ENCODE results near the gene SH3TC2. TPM values are rescaled to one million over a fixed set of nuclear protein-coding genes. Genes with fewer than 3 reads are reported as not detected.

SH3TC2 gene
- 1.5 and 1.9 TPM in 2 replicates for polyA plus RNA-seq (2011; rRNA removed)
- 2.1 and 2.3 TPM in 2 replicates for polyA minus RNA-seq (2011; rRNA and poly(A)+ RNA removed)

DNA sequence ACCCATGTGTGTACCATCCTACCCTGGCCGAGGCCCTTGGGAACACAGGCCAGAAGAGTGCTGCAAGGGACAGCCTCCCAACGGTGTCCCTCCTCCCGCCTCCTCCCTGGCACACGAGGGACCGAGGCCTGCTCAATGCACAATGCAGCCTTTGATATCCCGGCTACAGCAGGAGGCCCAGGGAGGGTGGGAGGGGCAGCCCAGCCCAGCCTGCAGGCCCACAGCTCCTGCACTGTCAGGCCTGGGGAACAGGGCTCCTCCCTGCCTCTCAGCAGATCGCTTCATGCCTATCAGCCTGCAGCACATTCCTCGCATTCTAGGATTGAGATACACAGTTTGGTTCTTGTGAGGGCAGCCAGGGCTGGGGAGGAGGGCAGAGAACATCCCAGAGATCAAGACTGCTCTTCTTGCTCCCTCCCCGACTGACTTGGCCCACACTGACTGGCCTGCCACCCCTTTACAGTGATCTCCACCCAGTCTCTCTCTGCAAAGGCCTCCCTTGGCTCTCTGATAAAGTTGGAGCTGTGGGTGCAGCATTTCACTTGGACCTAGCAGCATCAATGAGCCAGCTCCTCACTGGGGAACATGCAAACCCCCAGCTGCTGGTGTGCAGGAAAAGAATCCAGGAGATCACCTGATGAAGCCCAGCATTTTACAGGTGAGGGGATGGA, at the start of gene SH3TC2:
SH3TC2 (minus strand) TSS at position 46 of the 671 bp plus-strand sequence; CDS start at position 6, 40 bp downstream.
- Histone ChIP-seq H3K36me3 (ENCODE audit: control insufficient read depth, insufficient read depth, low read length) (no peaks in the 10 kb centered on the region), H3K27me3 (ENCODE audit: control insufficient read depth, insufficient read depth, low read length) (no peaks in the 10 kb centered on the region), H3K4me3 (ENCODE audit: low read depth, low read length) (no peak within 1 kb of the TSS)
- TF ChIP-seq, protein P1, sequence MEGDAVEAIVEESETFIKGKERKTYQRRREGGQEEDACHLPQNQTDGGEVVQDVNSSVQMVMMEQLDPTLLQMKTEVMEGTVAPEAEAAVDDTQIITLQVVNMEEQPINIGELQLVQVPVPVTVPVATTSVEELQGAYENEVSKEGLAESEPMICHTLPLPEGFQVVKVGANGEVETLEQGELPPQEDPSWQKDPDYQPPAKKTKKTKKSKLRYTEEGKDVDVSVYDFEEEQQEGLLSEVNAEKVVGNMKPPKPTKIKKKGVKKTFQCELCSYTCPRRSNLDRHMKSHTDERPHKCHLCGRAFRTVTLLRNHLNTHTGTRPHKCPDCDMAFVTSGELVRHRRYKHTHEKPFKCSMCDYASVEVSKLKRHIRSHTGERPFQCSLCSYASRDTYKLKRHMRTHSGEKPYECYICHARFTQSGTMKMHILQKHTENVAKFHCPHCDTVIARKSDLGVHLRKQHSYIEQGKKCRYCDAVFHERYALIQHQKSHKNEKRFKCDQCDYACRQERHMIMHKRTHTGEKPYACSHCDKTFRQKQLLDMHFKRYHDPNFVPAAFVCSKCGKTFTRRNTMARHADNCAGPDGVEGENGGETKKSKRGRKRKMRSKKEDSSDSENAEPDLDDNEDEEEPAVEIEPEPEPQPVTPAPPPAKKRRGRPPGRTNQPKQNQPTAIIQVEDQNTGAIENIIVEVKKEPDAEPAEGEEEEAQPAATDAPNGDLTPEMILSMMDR (IDR thresholded peaks at IDR 0.05; ENCODE audit: insufficient read depth, low read depth, low read length): no peak
- CTCF ChIA-PET: no interaction called here
- POLR2A ChIA-PET: no interaction called here
- no peak for DNase-seq (ENCODE audit: low read depth)

DNA sequence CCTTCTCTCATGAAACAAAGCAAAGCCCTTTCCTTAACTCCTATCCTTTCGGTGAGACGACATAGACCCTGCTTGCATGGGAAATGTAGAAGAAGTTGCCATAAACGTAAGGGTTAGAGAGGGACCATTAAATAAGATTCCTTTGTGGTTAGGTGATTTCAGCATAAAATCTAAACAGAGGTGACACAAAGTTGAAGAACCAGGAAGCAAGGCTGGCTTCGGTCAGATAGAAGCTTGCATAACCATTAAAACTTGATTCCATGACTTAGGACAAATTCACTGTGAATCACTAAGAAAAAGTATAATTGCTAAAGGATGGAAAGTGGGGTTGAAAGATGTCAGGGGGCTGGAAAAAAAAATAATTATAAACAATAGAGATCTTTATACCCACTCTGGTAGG, 47.5 kb upstream of the SH3TC2 start:
- no peak overlapping the region for H3K4me3 ChIP-seq (ENCODE audit: low read depth, low read length)
- ChIA-PET POLR2A (no interaction called here), CTCF (interaction anchor here (1.0 to 9.2 kb wide), 7 partner anchors 25 to 373 kb away, joined by 3 to 269 read pairs (median 4); no protein-coding TSS in a partner anchor)
- no peak for DNase-seq (ENCODE audit: low read depth)
- no peaks in the 10 kb centered on the region for H3K36me3 ChIP-seq (ENCODE audit: control insufficient read depth, insufficient read depth, low read length)
- no peaks in the 10 kb centered on the region for H3K27me3 ChIP-seq (ENCODE audit: control insufficient read depth, insufficient read depth, low read length)
- TF ChIP-seq, protein P1 (IDR thresholded peaks at IDR 0.05; ENCODE audit: insufficient read depth, low read depth, low read length): no peak

DNA sequence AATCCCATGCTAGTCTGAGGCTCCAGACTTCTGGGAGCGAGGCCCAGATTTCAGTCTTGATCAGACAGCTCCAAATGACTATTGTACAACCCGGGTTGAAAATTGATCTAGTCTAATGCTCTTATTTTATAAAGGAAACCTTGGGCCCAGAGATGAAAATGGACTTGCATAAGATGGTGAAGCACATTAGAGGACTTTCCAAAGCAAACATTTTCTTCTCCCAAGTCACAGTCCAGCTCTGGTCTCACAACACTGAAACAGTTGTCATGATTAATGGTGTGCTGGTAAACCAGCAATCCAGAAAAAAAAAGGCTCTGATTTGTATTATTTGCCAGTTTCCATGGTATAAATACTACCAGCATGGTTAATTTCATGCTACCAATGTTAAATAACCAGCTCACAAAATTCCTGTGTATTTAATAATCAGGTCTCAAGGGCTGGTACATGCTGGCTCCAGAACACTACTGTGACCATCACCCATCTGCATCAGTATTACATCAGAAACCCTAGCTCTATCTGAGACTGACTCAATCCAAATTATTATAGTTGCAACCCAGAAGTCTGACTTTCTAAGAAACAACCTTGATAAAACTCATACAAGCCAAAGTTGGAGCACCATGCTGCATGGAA, 45.9 kb upstream of the SH3TC2 start:
- CTCF ChIA-PET: interaction anchor here (0.6 to 9.2 kb wide), 7 partner anchors 16 to 1136 kb away, joined by 3 to 269 read pairs (median 5); no protein-coding TSS in a partner anchor
- TF ChIP-seq, protein P1 (IDR thresholded peaks at IDR 0.05; ENCODE audit: insufficient read depth, low read depth, low read length): no peak
- DNase-seq (ENCODE audit: low read depth): no peak
- Histone ChIP-seq H3K36me3 (ENCODE audit: control insufficient read depth, insufficient read depth, low read length) (no peaks in the 10 kb centered on the region), H3K4me3 (ENCODE audit: low read depth, low read length) (no peak overlapping the region), H3K27me3 (ENCODE audit: control insufficient read depth, insufficient read depth, low read length) (no peaks in the 10 kb centered on the region)
- POLR2A ChIA-PET: no interaction called here

DNA sequence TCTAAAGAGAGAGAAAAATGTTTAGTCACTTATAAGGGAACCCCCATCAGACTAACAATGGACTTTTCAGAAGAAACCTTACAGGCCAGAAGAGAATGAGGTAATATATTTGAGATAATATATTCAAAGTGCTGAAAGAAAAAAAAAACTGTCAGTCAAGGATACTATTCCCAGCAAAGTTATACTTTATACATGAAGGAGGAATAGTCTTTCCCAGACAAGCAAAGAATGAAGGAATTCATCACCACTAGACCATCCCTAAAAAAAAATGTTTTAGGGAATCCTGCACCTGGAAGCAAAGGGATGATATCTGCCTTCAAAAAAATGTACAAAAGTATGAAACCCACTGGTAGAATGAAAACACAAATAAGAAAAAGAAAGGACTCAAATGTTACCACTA, 37.5 kb upstream of the SH3TC2 start:
- no peak for DNase-seq (ENCODE audit: low read depth)
- Histone ChIP-seq H3K36me3 (ENCODE audit: control insufficient read depth, insufficient read depth, low read length) (no peaks in the 10 kb centered on the region), H3K4me3 (ENCODE audit: low read depth, low read length) (no peak overlapping the region), H3K27me3 (ENCODE audit: control insufficient read depth, insufficient read depth, low read length) (no peaks in the 10 kb centered on the region)
- POLR2A ChIA-PET: no interaction called here
- TF ChIP-seq, protein P1 (IDR thresholded peaks at IDR 0.05; ENCODE audit: insufficient read depth, low read depth, low read length): no peak
- CTCF ChIA-PET: no interaction called here

DNA sequence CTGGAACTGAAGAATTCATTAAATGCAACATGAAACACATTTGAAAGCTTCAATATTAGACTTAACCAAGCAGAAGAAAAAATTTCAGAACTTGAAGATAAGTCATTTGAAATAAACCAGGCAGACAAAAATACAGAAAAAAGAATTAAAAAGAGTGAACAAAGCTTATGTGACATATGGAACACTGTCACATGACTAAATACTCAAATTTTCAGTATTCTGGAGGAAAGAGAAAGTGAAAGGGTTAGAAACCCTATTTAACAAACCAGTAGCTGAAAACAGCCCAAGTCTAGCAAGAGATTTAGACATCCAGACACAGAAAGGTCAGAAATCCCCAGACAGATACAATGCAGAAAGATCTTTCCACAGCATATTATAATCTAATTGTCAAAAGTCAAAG, 37.1 kb upstream of the SH3TC2 start:
- TF ChIP-seq, protein P1 (IDR thresholded peaks at IDR 0.05; ENCODE audit: insufficient read depth, low read depth, low read length): no peak
- ChIA-PET CTCF (interaction anchor here (0.7 to 1.1 kb wide), 2 partner anchors 15 to 369 kb away, joined by 3 to 4 read pairs; no protein-coding TSS in a partner anchor), POLR2A (no interaction called here)

More for the DNA sequence above, 37.1 kb upstream of the SH3TC2 start:
- H3K27me3 ChIP-seq (ENCODE audit: control insufficient read depth, insufficient read depth, low read length): no peaks in the 10 kb centered on the region
- no peak overlapping the region for H3K4me3 ChIP-seq (ENCODE audit: low read depth, low read length)
- no peaks in the 10 kb centered on the region for H3K36me3 ChIP-seq (ENCODE audit: control insufficient read depth, insufficient read depth, low read length)
- DNase-seq (ENCODE audit: low read depth): no peak
